Endothelial cell of umbilical vein (primary cell): ENCODE measurements around the gene DCLK1. TPM values are rescaled to one million over a fixed set of nuclear protein-coding genes. Genes with fewer than 3 reads are reported as not detected.

Experiments
- BruUV-seq: library from RNA; stranded (reverse); fragments of 400-500 nt; replicated peaks from 2 replicates; lab custom pipeline; 2021; lab: Mats Ljungman, UMichigan
- CTCF ChIA-PET: fragments of 300-600, 350-600 bp; sonication (Branson Sonifier 250); formaldehyde crosslinking; loops from one replicate; lab custom pipeline; 2021; ENCODE audit warnings: antibody characterized with exemption, inconsistent platforms; lab: Charles Lee
- POLR2A ChIA-PET: fragments of 300-600, 350-600 bp; sonication (Branson Sonifier 250); formaldehyde crosslinking; loops from one replicate; lab custom pipeline; 2021; ENCODE audit warnings: antibody characterized with exemption, inconsistent platforms; lab: Charles Lee
- DNase-seq: peaks from one replicate; pipeline ENCODE4 v3.0.0-alpha.2; 2011; ENCODE audit warnings: low read depth, low spot score
- FAIRE-seq: peaks from 2 replicates; lab custom pipeline; 2011; peaks lifted over from hg19 to GRCh38; lab: Jason Lieb, UNC
- H2AFZ ChIP-seq: 2 replicates; pipeline ENCODE4 v1.6.0; 2012; ENCODE audit warnings: low read depth, low read length, control low read depth, inconsistent platforms
- H3K27ac ChIP-seq: 2 replicates; pipeline ENCODE4 v1.5.1; 2011; ENCODE audit warnings: low read depth, mild to moderate bottlenecking, control low read depth, low read length, moderate library complexity; ENCODE audit not compliant: insufficient read depth
- H3K27me3 ChIP-seq, 2 experiments: 2 replicates each; pipeline versions ENCODE4 v1.6.0 to v1.6.1; 2011; ENCODE audit warnings: low read length in 2 of 2, mixed read lengths in 1 of 2; ENCODE audit not compliant: control insufficient read depth in 2 of 2, insufficient read depth in 2 of 2
- H3K36me3 ChIP-seq, 2 experiments: 2 replicates in 1 of 2; 3 replicates in 1 of 2; pipeline ENCODE4 v1.5.1; 2011; ENCODE audit warnings: low read length in 2 of 2, mild to moderate bottlenecking in 1 of 2, moderate library complexity in 1 of 2; ENCODE audit not compliant: control insufficient read depth in 2 of 2, insufficient read depth in 2 of 2; ENCODE audit errors: extremely low read depth in 1 of 2
- H3K4me1 ChIP-seq: 3 replicates; pipeline ENCODE4 v1.5.1; 2011; ENCODE audit warnings: mild to moderate bottlenecking, low read length; ENCODE audit not compliant: control insufficient read depth, insufficient read depth; ENCODE audit errors: extremely low read depth
- H3K4me2 ChIP-seq: 2 replicates; pipeline ENCODE4 v1.6.1; 2011; ENCODE audit warnings: low read length, control low read depth, mixed read lengths; ENCODE audit not compliant: insufficient read depth
- H3K4me3 ChIP-seq, 3 experiments: fragments of 200-600 bp in 1 of 3; sonication (generic), shearing (Covaris generic) in 1 of 3; replicated peaks in 1 of 3; 2 replicates each; pipeline ENCODE4 v1.5.1; 2011 to 2016; ENCODE audit warnings: control low read depth in 3 of 3, low read length in 3 of 3, mild to moderate bottlenecking in 2 of 3, inconsistent platforms in 1 of 3, low read depth in 1 of 3, moderate library complexity in 1 of 3; ENCODE audit not compliant: insufficient read depth in 1 of 3
- H3K79me2 ChIP-seq: 2 replicates; pipeline ENCODE4 v1.6.0; 2012; ENCODE audit warnings: low read length, inconsistent platforms; ENCODE audit not compliant: control insufficient read depth, insufficient read depth
- H3K9ac ChIP-seq: replicated peaks from 2 replicates; pipeline ENCODE3; 2011; ENCODE audit warnings: low read length, control low read depth; ENCODE audit not compliant: insufficient read depth; ENCODE audit errors: extremely low read depth
- H3K9me1 ChIP-seq: replicated peaks from 3 replicates; pipeline ENCODE4 v1.6.0; 2011; ENCODE audit warnings: mild to moderate bottlenecking, low read length; ENCODE audit not compliant: control insufficient read depth, insufficient read depth; ENCODE audit errors: extremely low read depth
- H3K9me3 ChIP-seq: replicated peaks from 2 replicates; pipeline ENCODE4 v1.5.1; 2012; ENCODE audit warnings: low read length, inconsistent platforms; ENCODE audit not compliant: control insufficient read depth, insufficient read depth
- H4K20me1 ChIP-seq: replicated peaks from 2 replicates; pipeline ENCODE3; 2011; ENCODE audit warnings: mild to moderate bottlenecking, low read length; ENCODE audit not compliant: control insufficient read depth, insufficient read depth; ENCODE audit errors: extremely low read depth
- CTCF ChIP-seq, 2 donors: IDR thresholded peaks; 1 replicate in 1 of 2; 2 replicates in 1 of 2; pipeline ENCODE4 v1.5.1; 2011; ENCODE audit warnings: low read length in 2 of 2, mild to moderate bottlenecking in 2 of 2, moderate library complexity in 2 of 2, control low read depth in 1 of 2, inconsistent platforms in 1 of 2, low read depth in 1 of 2; ENCODE audit not compliant: insufficient read depth in 1 of 2; ENCODE audit errors: extremely low read depth in 1 of 2
- EZH2 ChIP-seq: IDR thresholded peaks from 2 replicates; pipeline ENCODE4 v1.6.1; 2012; ENCODE audit warnings: borderline replicate concordance, low read depth, mild to moderate bottlenecking, moderate library complexity, low read length, inconsistent platforms; ENCODE audit not compliant: severe bottlenecking
- FOS ChIP-seq: IDR thresholded peaks from 2 replicates; pipeline ENCODE4 v1.6.1; 2011; ENCODE audit warnings: mild to moderate bottlenecking, low read length, moderate library complexity, borderline replicate concordance; ENCODE audit not compliant: insufficient read depth
- GATA2 ChIP-seq: IDR thresholded peaks from 2 replicates; pipeline ENCODE4 v1.7.0; 2011; ENCODE audit warnings: low read depth, mild to moderate bottlenecking, moderate library complexity, mixed read lengths, low read length; ENCODE audit not compliant: insufficient read length, insufficient read depth
- JUN ChIP-seq: IDR thresholded peaks from 2 replicates; pipeline ENCODE4 v1.6.1; 2011; ENCODE audit warnings: borderline replicate concordance, low read depth; ENCODE audit not compliant: insufficient read length, insufficient read depth
- MYC ChIP-seq: IDR thresholded peaks from one replicate; pipeline ENCODE4 v1.6.1; 2011; ENCODE audit warnings: mild to moderate bottlenecking, low read depth, low read length
- POLR2A ChIP-seq: IDR thresholded peaks from 2 replicates; pipeline ENCODE4 v1.6.1; 2012; ENCODE audit warnings: low read depth, mild to moderate bottlenecking, control low read depth, low read length
- POLR2AphosphoS5 ChIP-seq: IDR thresholded peaks from 2 replicates; pipeline ENCODE4 v1.6.1; 2012; ENCODE audit warnings: low read depth, mild to moderate bottlenecking, control low read depth, low read length, moderate library complexity; ENCODE audit not compliant: insufficient read depth
- dilution Hi-C: fragments of 300-500 bp; cut with MboI; formaldehyde crosslinking; loops from one replicate; pipeline ENCODE4 v1.15.0; 2019; ENCODE audit warnings: low sequenced_read_pairs; ENCODE audit not compliant: extremely low pct_ligation_motif_present
- intact Hi-C: fragments of 100-400 bp; cut with micrococcal nuclease; formaldehyde crosslinking; loops from one replicate; pipeline ENCODE4 v1.10.0; 2022
- polyA plus RNA-seq, 4 experiments: library from polyadenylated mRNA; depleted of rRNA in 3 of 4; stranded (reverse) in 3 of 4; unstranded in 1 of 4; fragments of >200 nt; gene quantifications; 2 replicates each; pipeline versions ENCODE4 v1.2.1 to v1.2.3, GENCODE V29; 2011 to 2012; ENCODE audit warnings: missing spikeins in 1 of 4
- total RNA-seq: library from RNA; stranded (reverse); gene quantifications from 2 replicates; pipeline ENCODE4 v1.2.3, GENCODE V29; 2021
- TF ChIP-seq, protein P1 (sequence below): IDR thresholded peaks from 2 replicates; pipeline ENCODE4 v1.6.1; 2011; ENCODE audit not compliant: insufficient read depth, insufficient read length

DCLK1 gene
- total and polyA plus RNA-seq, 2 donors (not counting 3 experiments of a cell fraction or from before 2014, with no cell fraction given) = 0.28 to 3.9 TPM

- FAIRE-seq (no peak), DNase-seq (no peak)
- Histone ChIP-seq H3K9me3 (no peaks in the 10 kb centered on the region), H2AFZ (no peak overlapping the region), H3K27me3 (no peaks in the 10 kb centered on the region), H4K20me1 (no peaks in the 10 kb centered on the region), H3K9ac (no peak overlapping the region), H3K4me3 (no peak overlapping the region), H3K4me2 (no peak overlapping the region), H3K9me1 (no peaks in the 10 kb centered on the region), H3K79me2 (no peaks in the 10 kb centered on the region), H3K36me3 (no peaks in the 10 kb centered on the region), H3K27ac (no peak overlapping the region), H3K4me1 (no peaks in the 10 kb centered on the region)
- POLR2A ChIA-PET = no interaction called here
- no TSS peak for BruUV-seq
- CTCF ChIA-PET = no interaction called here
- dilution Hi-C loops = no loop called here
- intact Hi-C loops = no loop called here
- TF ChIP-seq JUN (no peak), POLR2AphosphoS5 (no peak), MYC (no peak), EZH2 (no peak), FOS (no peak), POLR2A (no peak), CTCF (IDR thresholded peaks at IDR 0.05; ENCODE audit: extremely low read depth in 1 of 2, insufficient read depth in 1 of 2, low read depth in 1 of 2, low read length in 2 of 2) (no peak), GATA2 (no peak)
- TF ChIP-seq, protein P1, sequence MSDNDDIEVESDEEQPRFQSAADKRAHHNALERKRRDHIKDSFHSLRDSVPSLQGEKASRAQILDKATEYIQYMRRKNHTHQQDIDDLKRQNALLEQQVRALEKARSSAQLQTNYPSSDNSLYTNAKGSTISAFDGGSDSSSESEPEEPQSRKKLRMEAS = no peak
These were observed 388.0 kb downstream of the DCLK1 start for GRCh38 chr13:35743165-35743564.
